ENCODE results near the gene TSPAN11.

The TSPAN11 gene

DNA sequence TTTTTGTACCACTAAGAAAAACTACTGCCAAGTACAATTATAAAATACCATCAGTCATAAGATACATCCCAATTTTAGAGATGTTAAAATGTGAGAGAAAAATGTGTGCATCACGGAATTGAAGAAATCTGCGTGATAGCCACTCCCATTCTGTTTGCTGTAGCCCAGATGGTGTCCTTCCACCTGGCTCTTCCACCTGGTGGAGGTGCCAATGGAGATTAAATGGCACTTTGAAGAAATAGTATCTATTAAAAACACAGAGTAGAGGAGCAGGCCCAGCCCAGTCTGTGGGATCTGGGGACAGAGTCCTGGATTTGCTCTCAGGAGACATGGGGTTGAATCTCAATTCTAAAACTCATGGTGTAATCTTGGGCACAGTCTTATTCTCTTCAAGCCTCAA is 35.5 kb downstream of the TSPAN11 start:
- no peak for DNase-seq

GRCh38 chr12:30963709-30964564 is 37.4 kb downstream of the TSPAN11 start:
- DNase-seq = no peak

GRCh38 chr12:30964896-30965612 is 38.5 kb downstream of the TSPAN11 start:
- no peak for DNase-seq

GRCh38 chr12:30965613-30965985 is 39.1 kb downstream of the TSPAN11 start:
- no peak for DNase-seq

- DNase-seq = no peak
Measured at GRCh38 chr12:30967026-30967425, 40.5 kb downstream of the TSPAN11 start.

- no peak for DNase-seq
Measured at GRCh38 chr12:30968211-30968610, 41.7 kb downstream of the TSPAN11 start.

DNA sequence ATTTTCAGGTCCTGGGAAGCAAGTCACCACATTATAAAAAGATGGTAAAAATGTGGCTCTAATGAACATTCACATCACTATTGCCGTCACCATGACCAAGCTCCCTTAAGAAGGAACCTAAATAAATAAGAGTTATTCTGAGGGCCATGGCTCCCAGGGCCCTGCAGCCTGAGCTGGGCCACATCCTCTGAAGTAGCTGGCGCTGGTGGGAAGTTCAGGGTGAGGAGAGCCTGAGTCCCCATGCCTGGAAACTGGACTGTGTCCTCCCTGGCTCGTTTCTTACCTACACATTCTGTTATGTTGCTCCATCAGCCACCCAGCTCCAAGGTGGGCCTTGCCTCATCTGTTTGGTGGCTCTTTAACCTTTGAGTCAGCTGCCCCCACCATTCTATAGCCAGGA is 42.5 kb downstream of the TSPAN11 start:
- DNase-seq = no peak

- no peak for DNase-seq
Measured at GRCh38 chr12:30969606-30970395, 43.3 kb downstream of the TSPAN11 start.

- no peak for DNase-seq
Measured at GRCh38 chr12:30970559-30971197, 44.1 kb downstream of the TSPAN11 start.

- DNase-seq = no peak
Measured at GRCh38 chr12:30972035-30972434, 45.5 kb downstream of the TSPAN11 start.

- no peak for DNase-seq
Measured at GRCh38 chr12:30973175-30973574, 46.6 kb downstream of the TSPAN11 start.

- DNase-seq = no peak
Measured at GRCh38 chr12:30973830-30974229, 47.3 kb downstream of the TSPAN11 start.

DNA sequence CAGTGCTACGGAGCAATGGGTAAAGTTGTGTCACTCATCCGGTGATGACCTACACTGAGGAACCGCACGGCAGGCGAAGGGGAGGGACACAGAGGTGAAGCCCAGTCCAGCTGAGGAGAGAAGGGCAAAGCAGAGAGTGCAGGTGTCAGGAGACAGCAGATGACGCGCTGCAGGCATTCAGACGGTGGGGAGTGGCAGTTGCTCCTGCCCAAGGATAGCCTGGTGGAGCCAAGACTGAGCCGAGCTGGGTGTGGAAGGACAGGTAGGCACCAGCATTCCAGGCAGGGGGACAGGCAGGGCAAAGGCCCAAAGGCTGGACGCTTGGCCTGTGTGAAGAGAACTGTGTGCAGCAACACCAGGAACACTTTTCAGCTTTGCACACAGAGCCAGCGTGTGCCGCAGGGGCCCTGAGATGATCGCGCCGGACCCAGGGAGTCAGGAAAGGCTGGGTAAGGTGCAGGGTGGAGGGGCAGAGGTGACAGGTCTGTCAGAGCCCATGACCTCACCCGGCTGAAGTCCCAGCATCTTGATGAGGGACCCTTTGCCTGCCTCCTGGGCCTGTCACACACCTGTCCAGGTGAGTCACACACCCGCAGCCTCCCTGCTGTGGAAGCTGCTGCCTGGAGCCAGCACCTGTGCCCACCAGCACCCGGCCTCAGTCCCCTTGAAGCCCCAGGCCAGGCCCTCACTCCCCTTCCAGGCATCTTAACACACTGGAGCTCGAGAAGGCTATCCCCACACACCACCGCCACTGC is 48.4 kb downstream of the TSPAN11 start:
- no peak for DNase-seq

DNA sequence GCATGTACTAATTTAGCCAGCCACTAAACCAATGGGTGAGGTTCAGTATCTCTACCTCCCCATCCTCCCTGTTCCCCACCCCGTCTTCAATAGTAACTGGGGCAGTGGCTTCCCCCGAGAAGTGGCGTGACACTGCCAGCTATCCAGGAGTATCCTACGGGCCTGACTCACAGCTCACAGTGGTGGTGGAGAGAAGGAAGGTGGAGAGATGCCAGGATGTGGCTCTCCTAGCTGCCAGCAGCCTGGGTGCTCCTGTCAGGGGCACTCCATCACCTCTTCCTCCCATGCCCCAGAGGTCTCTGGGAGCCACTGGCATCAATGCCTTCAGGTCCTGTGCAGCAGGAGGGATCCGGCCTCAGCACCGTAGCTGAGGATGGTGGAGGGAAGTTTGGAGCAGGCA is 49.0 kb downstream of the TSPAN11 start:
- DNase-seq = no peak

DNA sequence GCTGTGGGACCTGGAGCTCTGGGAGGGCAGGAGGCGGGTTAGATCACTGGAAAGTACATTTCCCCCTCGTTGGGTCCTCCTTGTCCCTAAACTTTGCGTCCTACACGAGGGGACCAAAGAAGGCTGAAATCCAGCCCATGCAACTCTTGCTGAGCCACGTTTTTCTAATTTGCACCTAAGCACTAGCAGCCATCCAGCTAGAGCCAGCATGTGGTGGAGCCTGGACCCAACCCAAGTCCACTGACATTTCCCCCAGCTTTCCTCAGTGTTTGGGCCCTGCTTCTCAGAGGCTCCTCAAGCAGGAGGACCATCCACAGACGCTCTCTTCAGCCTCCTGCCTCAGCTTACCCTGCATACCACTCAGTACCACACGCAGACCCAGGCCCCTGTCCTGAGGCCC is 49.7 kb downstream of the TSPAN11 start:
- no peak for DNase-seq

GRCh38 chr12:30977124-30977523 is 50.6 kb downstream of the TSPAN11 start:
- no peak for DNase-seq

GRCh38 chr12:30977537-30978349 is 51.2 kb downstream of the TSPAN11 start:
- no peak for DNase-seq

DNA sequence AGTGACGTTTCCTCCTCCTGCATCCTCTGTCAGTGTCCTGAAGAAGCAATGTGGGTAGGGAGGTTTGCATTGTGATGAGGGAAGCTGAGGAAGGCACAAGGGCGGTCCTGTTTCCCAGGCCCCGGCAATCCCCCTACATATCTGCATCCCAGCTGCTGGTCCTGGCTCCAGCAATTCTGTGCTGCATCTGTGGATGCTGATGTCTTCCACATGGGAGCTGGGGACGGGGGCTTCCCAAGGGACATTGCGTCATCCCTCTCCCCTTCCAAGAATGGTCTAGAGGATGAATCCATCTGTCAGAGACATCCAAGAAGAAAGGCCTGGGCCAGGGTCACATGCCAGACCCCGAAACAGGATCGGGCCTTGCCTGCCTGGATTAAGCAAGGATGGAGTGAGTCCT is 52.1 kb downstream of the TSPAN11 start:
- DNase-seq = no peak

GRCh38 chr12:30979371-30980259 is 53.1 kb downstream of the TSPAN11 start:
- no peak for DNase-seq

- no peak for DNase-seq
Measured at GRCh38 chr12:30980955-30981662, 54.6 kb downstream of the TSPAN11 start.
